GM18873 (cell line): ENCODE data around the gene RABGAP1.

Experiments used
- ATAC-seq: cut with Tn5 transposase; IDR thresholded peaks from one replicate; pipeline ENCODE4 v1.9.1; 2021; ENCODE audit warnings: mild to moderate bottlenecking, moderate library complexity, moderate number of reproducible peaks; ENCODE audit not compliant: unreplicated experiment, low FRiP score

The RABGAP1 gene

GRCh38 chr9:123003466-123003865 lies 62.6 kb downstream of the RABGAP1 start:
- no peak for ATAC-seq

GRCh38 chr9:123005964-123006363 lies 65.1 kb downstream of the RABGAP1 start:
- ATAC-seq: no peak

- no peak for ATAC-seq
Observed at GRCh38 chr9:123007269-123007668, 66.4 kb downstream of the RABGAP1 start.

- no peak for ATAC-seq
Observed at GRCh38 chr9:123008909-123009308, 68.1 kb downstream of the RABGAP1 start.

- ATAC-seq: no peak
Observed at GRCh38 chr9:123011380-123011779, 70.6 kb downstream of the RABGAP1 start.

- ATAC-seq: no peak
Observed at GRCh38 chr9:123011878-123012528, 71.2 kb downstream of the RABGAP1 start.

- ATAC-seq: no peak
Observed at GRCh38 chr9:123016631-123017030, 75.8 kb downstream of the RABGAP1 start.

- ATAC-seq: no peak
Observed at GRCh38 chr9:123020796-123021195, 80.0 kb downstream of the RABGAP1 start.

- ATAC-seq: no peak
Observed at GRCh38 chr9:123026425-123026824, 85.6 kb downstream of the RABGAP1 start.

- no peak for ATAC-seq
Observed at GRCh38 chr9:123027517-123027916, 86.7 kb downstream of the RABGAP1 start.

GRCh38 chr9:123028136-123028535 lies 87.3 kb downstream of the RABGAP1 start:
- no peak for ATAC-seq

GRCh38 chr9:123028973-123029372 lies 88.2 kb downstream of the RABGAP1 start:
- no peak for ATAC-seq

GRCh38 chr9:123031963-123032362 lies 91.1 kb downstream of the RABGAP1 start:
- no peak for ATAC-seq

GRCh38 chr9:123033352-123033751 lies 92.5 kb downstream of the RABGAP1 start, which contains the start of gene GPR21:
Gene GPR21, plus strand, starts transcription at chr9:123033667. Its CDS starts 900 bp downstream, at chr9:123034567.
- ATAC-seq: no peak

GRCh38 chr9:123033864-123034601 lies 93.2 kb downstream of the RABGAP1 start:
- ATAC-seq: no peak

- no peak for ATAC-seq
Observed at GRCh38 chr9:123034881-123035510, 94.2 kb downstream of the RABGAP1 start.

- ATAC-seq: no peak
Observed at GRCh38 chr9:123035791-123036190, 95.0 kb downstream of the RABGAP1 start.

- ATAC-seq: no peak
Observed at GRCh38 chr9:123036893-123037545, 96.2 kb downstream of the RABGAP1 start.

GRCh38 chr9:123039617-123040219 lies 98.9 kb downstream of the RABGAP1 start:
- no peak for ATAC-seq

GRCh38 chr9:123040801-123041200 lies 100.0 kb downstream of the RABGAP1 start:
- no peak for ATAC-seq

GRCh38 chr9:123041489-123041888 lies 100.7 kb downstream of the RABGAP1 start:
- no peak for ATAC-seq
